ENCODE results near the gene TRIM63. TPM values are rescaled to one million over a fixed set of nuclear protein-coding genes. Genes with fewer than 3 reads are reported as not detected.

The TRIM63 gene
- total RNA-seq, 1 experiment from 2014 or later, result not detected

DNA sequence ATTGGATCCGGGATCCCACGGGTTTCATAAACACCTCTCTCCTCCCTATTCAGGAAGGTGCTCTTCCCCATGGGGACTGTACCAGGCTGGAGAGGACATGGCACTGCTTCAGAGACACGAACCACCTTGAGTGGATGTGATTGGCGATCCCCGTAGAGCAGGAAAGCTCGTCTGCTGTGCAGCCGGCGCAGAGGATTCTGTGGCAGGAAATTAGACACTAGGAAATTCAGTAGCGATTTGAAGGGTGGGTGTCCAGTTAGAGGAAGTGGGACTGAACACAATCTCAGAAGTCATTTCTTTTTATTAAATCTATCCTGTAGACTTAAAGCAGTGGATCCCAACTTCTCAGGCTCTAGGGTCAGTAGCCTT, 45.0 kb upstream of the TRIM63 start:
- Histone ChIP-seq H3K9me2 (replicated peaks; ENCODE audit: low read length) (no peaks in the 10 kb centered on the region), H3F3A (ENCODE audit: low read length, unreplicated experiment) (no peaks in the 10 kb centered on the region), H3K79me2 (ENCODE audit: low read length) (peaks cover 30% of the 10 kb centered on the region), H3K4me1 (ENCODE audit: insufficient read depth, low read length) (peaks cover 18% of the 10 kb centered on the region), H3K9me3 (ENCODE audit: low read length) (no peaks in the 10 kb centered on the region), H3K27me3 (ENCODE audit: low read length) (no peaks in the 10 kb centered on the region), H3K27ac (ENCODE audit: low read length) (peak overlapping the region; percentile 49; the same call in 1 of the 2 replicates), H3K4me2 (ENCODE audit: low read length) (peak overlapping the region; percentile 84), H3K4me3 (ENCODE audit: low read length) (peak overlapping the region; percentile 97), H3K9ac (ENCODE audit: low read length) (peak overlapping the region; percentile 94), H4K20me1 (ENCODE audit: low read length) (no peaks in the 10 kb centered on the region), H3K36me3 (ENCODE audit: low read depth, low read length) (peaks cover 11% of the 10 kb centered on the region), H2AFZ (ENCODE audit: low read length) (peak overlapping the region; percentile 96)
- ChIA-PET POLR2A (ENCODE audit: unreplicated experiment) (interaction anchor here (0.5 kb wide), 1 partner anchor 592 kb away, joined by 3 read pairs; no protein-coding TSS in a partner anchor), CTCF (interaction anchor here (0.9 kb wide), 1 partner anchor 57 kb away, joined by 3 read pairs; the partner anchor contains the start of gene ZNF593)
- ATAC-seq, result peak; percentile 18
- no peak for DNase-seq
- intact Hi-C loops (cut with micrococcal nuclease), result loop anchor here (1.0 kb wide), 1 partner anchor 10 kb away; no protein-coding TSS in a partner anchor
- TF ChIP-seq, protein P1, sequence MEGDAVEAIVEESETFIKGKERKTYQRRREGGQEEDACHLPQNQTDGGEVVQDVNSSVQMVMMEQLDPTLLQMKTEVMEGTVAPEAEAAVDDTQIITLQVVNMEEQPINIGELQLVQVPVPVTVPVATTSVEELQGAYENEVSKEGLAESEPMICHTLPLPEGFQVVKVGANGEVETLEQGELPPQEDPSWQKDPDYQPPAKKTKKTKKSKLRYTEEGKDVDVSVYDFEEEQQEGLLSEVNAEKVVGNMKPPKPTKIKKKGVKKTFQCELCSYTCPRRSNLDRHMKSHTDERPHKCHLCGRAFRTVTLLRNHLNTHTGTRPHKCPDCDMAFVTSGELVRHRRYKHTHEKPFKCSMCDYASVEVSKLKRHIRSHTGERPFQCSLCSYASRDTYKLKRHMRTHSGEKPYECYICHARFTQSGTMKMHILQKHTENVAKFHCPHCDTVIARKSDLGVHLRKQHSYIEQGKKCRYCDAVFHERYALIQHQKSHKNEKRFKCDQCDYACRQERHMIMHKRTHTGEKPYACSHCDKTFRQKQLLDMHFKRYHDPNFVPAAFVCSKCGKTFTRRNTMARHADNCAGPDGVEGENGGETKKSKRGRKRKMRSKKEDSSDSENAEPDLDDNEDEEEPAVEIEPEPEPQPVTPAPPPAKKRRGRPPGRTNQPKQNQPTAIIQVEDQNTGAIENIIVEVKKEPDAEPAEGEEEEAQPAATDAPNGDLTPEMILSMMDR (conservative IDR thresholded peaks at IDR 0.05; ENCODE audit: low read depth, low read length), result no peak
- TF ChIP-seq EZH2 (IDR thresholded peaks at IDR 0.05; ENCODE audit: low read length, unreplicated experiment), result no peak
- no peak for TF ChIP-seq EZH2phosphoT487 (IDR thresholded peaks at IDR 0.05; ENCODE audit: borderline replicate concordance, low read length)
- BruUV-seq (replicated peaks), result no TSS peak

DNA sequence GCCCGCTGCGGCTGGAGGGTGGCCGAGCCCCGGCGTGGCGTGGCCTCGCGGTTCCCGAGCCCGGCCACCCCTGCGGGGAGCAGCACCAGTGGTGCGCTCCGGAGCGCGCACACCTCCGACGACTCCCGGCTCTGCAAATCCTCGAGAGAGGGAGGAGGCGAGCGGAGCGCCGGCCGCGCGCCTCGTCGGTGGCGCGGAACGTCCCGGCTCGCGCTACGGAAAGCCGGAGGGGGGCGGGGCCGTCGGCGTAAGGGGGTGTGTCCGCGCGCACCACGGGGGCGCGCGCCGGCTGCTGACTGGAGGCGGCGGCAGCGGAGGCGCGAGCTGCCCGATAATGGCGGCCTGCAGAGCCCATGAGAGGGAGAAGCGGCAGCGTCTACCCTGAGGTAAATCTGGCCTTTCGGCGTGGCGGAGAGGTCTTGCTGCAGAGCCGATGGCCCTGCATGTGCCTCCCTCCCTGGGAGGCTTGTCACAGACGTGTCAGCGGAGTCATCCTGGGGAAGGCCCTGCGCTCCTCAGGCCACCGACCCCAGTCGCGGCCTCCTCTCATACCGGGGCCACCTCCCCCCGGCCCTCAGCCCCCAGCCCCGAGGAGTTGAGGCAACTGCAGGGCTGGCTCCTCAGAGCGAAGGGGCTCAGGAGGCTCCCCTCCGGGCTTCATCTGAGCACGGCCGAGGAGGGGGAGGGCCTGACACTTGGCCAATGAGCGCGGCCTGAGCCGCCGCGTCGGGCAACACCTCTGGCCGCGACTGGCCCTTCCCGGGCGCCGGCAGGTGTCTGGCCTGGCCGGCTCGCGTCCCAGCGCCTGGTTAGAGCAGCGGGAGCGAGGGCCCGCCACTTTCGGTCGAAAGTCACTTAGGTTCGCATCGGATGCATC, 44.3 kb upstream of the TRIM63 start, which contains the start of gene PDIK1L:
Gene PDIK1L (plus strand): TSS at position 295 of the 877 bp plus-strand sequence. CDS start 2,485 bp downstream, outside the sequence.
- peak; percentile 77 for ATAC-seq
- TF ChIP-seq, protein P1 (conservative IDR thresholded peaks at IDR 0.05; ENCODE audit: low read depth, low read length), result no peak
- TF ChIP-seq EZH2phosphoT487 (IDR thresholded peaks at IDR 0.05; ENCODE audit: borderline replicate concordance, low read length), result no peak
- no peak for TF ChIP-seq EZH2 (IDR thresholded peaks at IDR 0.05; ENCODE audit: low read length, unreplicated experiment)
- intact Hi-C loops (cut with micrococcal nuclease), result loop anchor here (1.0 to 2.0 kb wide), 2 partner anchors 11 to 123 kb away; partner anchors contain the start of gene CEP85
- Histone ChIP-seq H3K79me2 (ENCODE audit: low read length) (peaks cover 30% of the 10 kb centered on the region), H3K9me3 (ENCODE audit: low read length) (no peaks in the 10 kb centered on the region), H2AFZ (ENCODE audit: low read length) (peak within 1 kb of the TSS; percentile 96), H3K36me3 (ENCODE audit: low read depth, low read length) (peaks cover 11% of the 10 kb centered on the region), H3K4me1 (ENCODE audit: insufficient read depth, low read length) (peaks cover 18% of the 10 kb centered on the region), H3K27ac (ENCODE audit: low read length) (peak within 1 kb of the TSS; percentile 80), H3K4me2 (ENCODE audit: low read length) (peak within 1 kb of the TSS; percentile 84), H3F3A (ENCODE audit: low read length, unreplicated experiment) (no peaks in the 10 kb centered on the region), H3K9ac (ENCODE audit: low read length) (peak within 1 kb of the TSS; percentile 94), H3K27me3 (ENCODE audit: low read length) (no peaks in the 10 kb centered on the region), H3K9me2 (replicated peaks; ENCODE audit: low read length) (no peaks in the 10 kb centered on the region), H3K4me3 (ENCODE audit: low read length) (peak within 1 kb of the TSS; percentile 97), H4K20me1 (ENCODE audit: low read length) (no peaks in the 10 kb centered on the region)
- ChIA-PET CTCF (interaction anchor here (0.9 kb wide), 1 partner anchor 58 kb away, joined by 3 read pairs; the partner anchor contains the start of gene ZNF593), POLR2A (ENCODE audit: unreplicated experiment) (interaction anchor here (0.6 kb wide), 1 partner anchor 59 kb away, joined by 3 read pairs; no protein-coding TSS in a partner anchor)
- peak; percentile 96 for DNase-seq
- no TSS peak for BruUV-seq (replicated peaks)

All from PC-3 (cell line).